ENCODE results near the gene NFAM1. TPM values are rescaled to one million over a fixed set of nuclear protein-coding genes. Genes with fewer than 3 reads are reported as not detected.

NFAM1 gene
- total and polyA plus RNA-seq, 2 of the 4 experiments (the other 2 are of a cell fraction): not detected

- no peak overlapping the region for H4K5ac ChIP-seq (ENCODE audit: low read depth, low read length)
- DNase-seq (no peak), ATAC-seq (ENCODE audit: low read depth) (no peak)
- dilution Hi-C loops (cut with HindIII; ENCODE audit: low sequenced_read_pairs, unreplicated experiment) (no loop called here), in situ Hi-C loops (cut with MboI; ENCODE audit: low sequenced_read_pairs) (no loop called here), intact Hi-C loops (cut with micrococcal nuclease) (no loop called here)
- WGBS, 2 experiments (ENCODE audit: extremely low coverage in 2 of 2, insufficient read length in 1 of 2): 54% methylated on average over 2 of the region's 5 CpGs; no CpG with 5 or more reads in 1 of the 2 experiments
- TF ChIP-seq NFE2L2 (IDR thresholded peaks at IDR 0.05; ENCODE audit: low read depth, low read length) (no peak), USF2 (IDR thresholded peaks at IDR 0.05; ENCODE audit: low read depth, low read length) (no peak)
- H4K91ac ChIP-seq (ENCODE audit: insufficient read depth, low read depth, low read length): no peak overlapping the region
- H2BK20ac ChIP-seq (ENCODE audit: low read depth, low read length): no peak overlapping the region
- no peaks in the 10 kb centered on the region for H4K20me1 ChIP-seq (ENCODE audit: insufficient read depth, low read length)
- no peak overlapping the region for H4K8ac ChIP-seq (ENCODE audit: low read depth in 2 of 2, low read length in 2 of 2)
- BruUV-seq (replicated peaks): no TSS peak
- no peak overlapping the region for H2AFZ ChIP-seq (replicated peaks; ENCODE audit: low read length, poor library complexity)
- H3K56ac ChIP-seq (ENCODE audit: extremely low read depth, insufficient read depth, low read length): no peak overlapping the region
- H3K27me3 ChIP-seq (ENCODE audit: control insufficient read depth, insufficient read depth, low read length): peaks cover 47% of the 10 kb centered on the region
- no peak overlapping the region for H2AK9ac ChIP-seq (replicated peaks; ENCODE audit: low read depth, low read length, poor library complexity)
- H3K9me3 ChIP-seq (ENCODE audit: control insufficient read depth, insufficient read depth, low read length): no peaks in the 10 kb centered on the region
- H2BK15ac ChIP-seq (ENCODE audit: low read depth, low read length): no peak overlapping the region
- no peak overlapping the region for H2BK5ac ChIP-seq (ENCODE audit: low read depth, low read length, poor library complexity, severe bottlenecking)
- no peak overlapping the region for H2AK5ac ChIP-seq (ENCODE audit: low read depth, low read length)
- H3K14ac ChIP-seq (replicated peaks; ENCODE audit: low read depth, low read length): no peak overlapping the region
- POLR2A ChIA-PET (ENCODE audit: unreplicated experiment): no interaction called here
- H3K4me1 ChIP-seq (ENCODE audit: control insufficient read depth, insufficient read depth, low read length): no peaks in the 10 kb centered on the region
- H3K9me1 ChIP-seq (ENCODE audit: insufficient read depth, low read length): no peaks in the 10 kb centered on the region
- H3K4me3 ChIP-seq (ENCODE audit: insufficient read depth, low read depth, low read length): no peak overlapping the region
- CTCF ChIA-PET: no interaction called here
- no peak overlapping the region for H2BK120ac ChIP-seq (ENCODE audit: low read depth, low read length)
- no peak overlapping the region for H3K27ac ChIP-seq (ENCODE audit: insufficient read depth, low read length)
- H3K4me2 ChIP-seq (ENCODE audit: low read depth, low read length): no peak overlapping the region
- no peaks in the 10 kb centered on the region for H3K79me1 ChIP-seq (ENCODE audit: low read depth in 1 of 2, low read length in 2 of 2)
- H3K4ac ChIP-seq (ENCODE audit: low read depth, low read length): no peak overlapping the region
- H3K9ac ChIP-seq (ENCODE audit: low read depth, low read length): no peak overlapping the region
- no peak overlapping the region for H3K18ac ChIP-seq (ENCODE audit: low read depth, low read length)
- no peak overlapping the region for H3K23ac ChIP-seq (ENCODE audit: low read depth, low read length)
- no peaks in the 10 kb centered on the region for H3K36me3 ChIP-seq (ENCODE audit: control insufficient read depth, insufficient read depth, low read length)
Measured at GRCh38 chr22:42383287-42383686, 48.9 kb downstream of the NFAM1 start.

All from IMR-90 (cell line).